GM18517 (cell line): ENCODE results near the gene ROR1.

Source experiments
- ATAC-seq: cut with Tn5 transposase; IDR thresholded peaks from one replicate; pipeline ENCODE4 v1.9.1; 2021; ENCODE audit warnings: mild to moderate bottlenecking, moderate library complexity; ENCODE audit not compliant: unreplicated experiment

ROR1 gene

DNA sequence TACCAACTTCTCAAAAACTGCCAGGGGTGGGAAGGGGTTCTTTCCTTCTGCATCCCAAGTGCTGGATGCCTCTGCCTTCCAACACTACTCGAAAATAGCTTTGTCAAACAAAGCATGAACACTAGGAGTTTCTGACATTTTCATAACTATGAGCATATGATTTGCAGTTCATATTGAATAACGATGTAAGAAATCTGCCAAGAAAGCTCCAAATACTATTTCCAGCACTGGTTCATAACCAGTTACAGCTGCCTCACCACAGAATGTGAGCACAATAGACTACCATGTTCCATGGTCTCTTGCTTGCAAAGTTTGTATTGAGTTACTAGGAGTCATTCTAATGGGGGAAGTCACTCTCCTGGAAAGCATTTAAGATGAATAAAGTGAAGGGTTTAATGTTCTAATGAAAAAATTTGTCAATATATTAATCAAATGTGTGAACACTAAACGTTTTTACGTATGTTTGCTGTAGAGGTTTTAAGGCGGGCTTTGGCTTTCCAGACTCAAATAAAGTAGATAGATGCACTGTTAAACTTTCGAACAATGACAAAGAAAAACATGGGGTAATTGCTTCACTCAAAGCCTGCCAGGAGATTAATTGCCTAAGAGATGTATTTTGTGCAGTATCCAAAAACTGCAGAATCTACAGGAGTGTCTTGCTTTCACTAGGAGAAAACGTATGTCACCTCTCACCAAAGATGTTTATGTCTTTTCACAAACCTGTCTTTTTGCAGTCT, 351.1 kb downstream of the ROR1 start:
- ATAC-seq: no peak

DNA sequence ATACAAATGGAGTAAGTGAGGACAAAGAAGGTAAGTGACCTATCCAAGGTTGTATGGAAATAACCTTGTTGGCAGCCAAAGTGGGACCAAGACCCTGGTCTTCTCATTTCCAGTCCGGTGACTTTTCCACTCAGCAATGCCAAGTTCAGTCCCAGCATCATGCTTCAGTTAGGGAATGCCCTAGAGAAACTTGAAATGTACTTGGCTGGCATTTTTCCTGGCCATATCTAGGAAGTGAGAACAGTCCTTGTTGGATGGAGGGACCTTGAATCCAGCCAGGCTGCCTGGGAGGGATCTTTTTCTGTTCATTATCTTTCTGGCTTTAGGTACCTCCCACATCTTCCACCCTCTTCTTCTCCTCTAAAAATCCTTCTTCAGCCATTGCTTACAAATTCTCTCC, 352.8 kb downstream of the ROR1 start:
- no peak for ATAC-seq

- ATAC-seq: no peak
These were observed 353.5 kb downstream of the ROR1 start for GRCh38 chr1:64127297-64127696.

DNA sequence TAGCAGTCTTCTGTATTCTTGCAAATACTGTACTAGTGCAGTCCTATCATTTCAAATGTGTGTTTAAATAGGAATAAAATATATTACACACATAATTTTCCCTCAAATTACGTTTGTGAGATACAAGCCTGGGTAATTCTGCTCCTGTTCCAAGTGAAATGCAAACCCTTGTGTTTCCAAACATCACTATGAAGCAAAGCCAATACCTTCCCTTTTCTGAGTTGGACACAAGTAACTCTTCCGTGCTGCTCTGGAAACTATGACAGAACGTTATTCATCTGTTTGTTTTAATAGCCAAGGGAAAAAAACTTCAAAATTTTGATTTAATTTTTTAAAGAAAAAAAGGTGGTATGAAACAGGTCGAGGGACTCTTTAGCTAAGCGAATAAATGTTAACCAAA, 355.9 kb downstream of the ROR1 start:
- no peak for ATAC-seq

- no peak for ATAC-seq
These were observed 357.3 kb downstream of the ROR1 start for GRCh38 chr1:64131155-64131554.

GRCh38 chr1:64133036-64133435, 359.2 kb downstream of the ROR1 start:
- no peak for ATAC-seq

- no peak for ATAC-seq
These were observed 361.8 kb downstream of the ROR1 start for GRCh38 chr1:64135462-64136223.

DNA sequence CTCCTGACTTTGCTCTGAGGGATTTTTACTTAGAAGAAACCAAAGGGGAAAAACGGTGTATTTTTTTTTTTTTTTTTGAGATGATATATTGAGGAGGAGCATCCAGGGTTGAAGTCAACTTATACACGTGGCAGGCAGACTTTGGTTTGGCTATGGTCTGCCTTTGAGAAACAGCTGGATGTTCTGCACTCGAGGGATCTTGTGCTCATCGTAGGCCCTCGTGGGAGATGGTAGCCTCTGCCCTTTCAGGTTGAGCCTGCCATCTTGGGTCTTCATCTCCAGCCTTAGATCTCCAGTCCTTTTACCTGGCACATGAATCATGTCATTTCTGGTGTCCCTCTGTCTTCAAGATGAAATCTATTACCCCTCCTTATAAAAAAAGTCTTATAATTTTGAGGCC, 362.5 kb downstream of the ROR1 start:
- ATAC-seq: no peak

DNA sequence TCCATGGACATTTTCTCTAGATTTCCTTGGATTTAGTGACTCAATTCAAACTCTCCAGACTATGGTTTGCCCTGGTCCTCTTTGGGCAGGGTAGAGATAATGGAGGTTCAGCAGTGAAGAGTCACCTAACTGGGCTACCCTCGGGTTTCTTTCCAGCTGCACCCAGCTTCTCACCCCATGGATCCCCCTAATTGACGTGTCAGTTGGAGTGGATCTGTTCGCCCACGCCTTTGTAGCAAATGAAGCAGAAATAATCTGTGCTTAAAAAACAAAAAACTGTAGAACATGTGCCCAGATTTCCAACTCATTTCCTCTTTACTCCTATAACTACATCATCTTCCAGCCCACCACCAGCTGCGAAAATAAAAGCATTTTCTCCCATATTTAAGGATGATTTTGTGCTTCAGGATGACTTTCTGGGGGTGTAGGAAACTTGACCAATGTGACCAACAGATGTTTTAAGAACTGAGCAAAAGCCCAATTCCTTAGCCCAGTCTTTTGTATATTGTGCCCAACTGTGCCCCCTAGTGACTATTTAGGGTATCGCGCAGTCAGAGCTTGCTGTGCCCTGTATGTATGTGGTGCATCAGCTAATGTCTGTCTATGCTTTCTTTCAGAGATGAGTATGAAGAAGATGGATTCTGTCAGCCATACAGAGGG, 363.1 kb downstream of the ROR1 start:
- no peak for ATAC-seq

DNA sequence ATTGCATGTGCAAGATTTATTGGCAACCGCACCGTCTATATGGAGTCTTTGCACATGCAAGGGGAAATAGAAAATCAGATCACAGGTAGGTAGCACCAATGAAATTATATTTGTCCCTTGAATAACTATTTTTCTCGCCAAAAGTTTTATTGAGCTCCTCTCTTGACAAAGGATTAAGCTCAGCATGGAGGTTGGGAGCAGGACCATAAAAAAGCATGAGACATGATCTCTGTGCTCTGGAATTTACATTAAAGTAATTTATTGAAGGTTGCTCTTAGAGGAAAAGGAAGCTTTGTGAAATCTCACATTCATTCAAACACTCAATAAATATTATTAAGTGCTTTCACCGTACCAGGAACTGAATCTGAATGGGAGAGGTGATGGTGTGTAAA, 363.6 kb downstream of the ROR1 start:
- ATAC-seq: no peak

DNA sequence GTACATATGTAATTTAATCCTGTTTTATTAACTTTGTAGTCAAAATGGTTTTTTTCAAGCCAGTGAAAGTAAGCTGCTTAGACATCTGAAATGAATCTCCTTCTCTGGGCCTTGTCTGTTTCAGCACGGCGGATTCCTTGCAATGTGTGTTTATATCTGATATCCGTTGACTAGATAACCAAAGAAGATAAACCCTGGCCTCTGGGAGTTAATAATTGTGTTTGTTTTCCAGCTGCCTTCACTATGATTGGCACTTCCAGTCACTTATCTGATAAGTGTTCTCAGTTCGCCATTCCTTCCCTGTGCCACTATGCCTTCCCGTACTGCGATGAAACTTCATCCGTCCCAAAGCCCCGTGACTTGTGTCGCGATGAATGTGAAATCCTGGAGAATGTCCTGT, 366.1 kb downstream of the ROR1 start:
- ATAC-seq: no peak

GRCh38 chr1:64140596-64140995, 366.8 kb downstream of the ROR1 start:
- no peak for ATAC-seq

GRCh38 chr1:64147045-64147724, 373.4 kb downstream of the ROR1 start:
- ATAC-seq: no peak

DNA sequence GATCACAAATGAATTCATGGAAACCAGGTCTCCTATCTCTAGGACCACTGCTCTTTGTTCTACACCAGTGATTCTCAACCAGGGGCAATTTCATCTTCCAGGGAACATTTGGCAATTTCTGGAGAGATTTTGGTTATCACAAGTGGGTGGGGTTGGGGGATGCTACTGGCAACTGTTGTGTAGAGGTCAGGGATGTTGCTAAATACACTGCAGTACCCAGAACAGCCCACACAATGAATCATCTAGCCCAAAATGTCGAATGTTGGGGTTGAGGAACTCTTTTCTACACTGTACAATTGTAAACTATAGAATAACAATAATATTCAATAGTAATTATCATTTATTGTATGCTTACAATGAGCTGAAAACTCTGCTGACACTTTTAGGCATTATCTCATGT, 373.9 kb downstream of the ROR1 start:
- ATAC-seq: no peak

DNA sequence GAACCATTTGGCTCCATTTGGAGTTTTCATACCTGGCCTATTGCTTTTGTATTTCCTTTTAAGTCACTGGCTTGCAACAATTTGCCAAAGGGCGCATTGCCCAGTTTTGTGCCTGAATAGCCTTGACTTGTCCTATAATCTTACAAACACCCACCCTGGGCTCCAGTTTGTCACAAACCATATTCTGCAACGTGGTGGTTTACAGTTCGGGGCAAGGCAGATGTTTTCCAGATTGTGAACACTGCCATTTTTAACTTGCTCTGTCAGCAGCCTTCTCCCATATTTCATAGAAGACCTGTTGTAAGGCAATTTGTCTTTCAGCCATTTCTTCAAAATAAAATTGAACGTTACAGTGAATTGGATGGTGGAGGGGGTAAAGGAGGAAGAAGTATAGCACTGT, 376.4 kb downstream of the ROR1 start:
- no peak for ATAC-seq

DNA sequence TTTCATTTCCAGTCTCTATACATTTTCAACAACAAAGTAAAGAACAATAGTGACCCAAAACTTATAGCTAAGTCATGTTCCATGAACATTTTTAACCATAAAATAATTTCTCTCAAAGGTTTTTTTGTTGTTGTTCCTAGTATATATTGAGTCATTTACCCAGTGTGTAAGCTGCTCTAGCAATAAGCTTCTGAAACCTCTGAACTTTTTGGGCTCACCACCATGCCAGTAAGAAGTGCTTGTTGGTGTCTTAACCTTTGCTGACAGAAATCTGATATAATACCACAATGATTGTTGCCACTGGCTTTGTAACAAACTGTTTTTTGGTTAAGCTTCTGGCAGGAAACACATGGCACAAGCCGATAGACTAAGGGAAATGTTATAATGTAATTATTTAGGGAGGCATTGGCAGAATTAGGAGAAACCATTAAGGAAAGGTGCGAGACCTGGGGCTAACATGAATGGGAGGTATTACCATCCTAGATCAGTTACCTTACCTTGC, 377.0 kb downstream of the ROR1 start:
- no peak for ATAC-seq

GRCh38 chr1:64155278-64155677, 381.5 kb downstream of the ROR1 start:
- ATAC-seq: no peak

GRCh38 chr1:64161357-64161941, 387.6 kb downstream of the ROR1 start:
- ATAC-seq: no peak

GRCh38 chr1:64162151-64162550, 388.3 kb downstream of the ROR1 start:
- no peak for ATAC-seq

DNA sequence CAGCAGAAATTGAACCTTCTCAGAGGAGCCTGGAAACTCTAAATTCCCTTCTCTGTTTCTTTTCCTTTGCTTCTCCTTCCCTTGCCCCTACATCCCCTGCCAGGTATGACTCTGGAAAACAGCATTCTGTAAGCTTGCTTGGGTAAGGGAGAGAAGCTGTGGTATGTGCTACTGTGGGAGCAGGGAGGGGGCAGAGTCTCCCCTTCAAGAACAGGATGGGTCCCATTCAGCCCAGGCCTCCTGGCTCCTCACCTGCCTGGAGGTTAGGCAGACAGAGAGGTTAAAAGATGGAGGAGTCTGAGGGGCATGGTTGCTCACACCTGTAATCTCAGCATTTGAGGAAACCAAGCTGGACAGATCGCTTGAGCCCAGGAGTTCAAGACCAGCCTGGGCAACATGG, 389.0 kb downstream of the ROR1 start:
- ATAC-seq: no peak

DNA sequence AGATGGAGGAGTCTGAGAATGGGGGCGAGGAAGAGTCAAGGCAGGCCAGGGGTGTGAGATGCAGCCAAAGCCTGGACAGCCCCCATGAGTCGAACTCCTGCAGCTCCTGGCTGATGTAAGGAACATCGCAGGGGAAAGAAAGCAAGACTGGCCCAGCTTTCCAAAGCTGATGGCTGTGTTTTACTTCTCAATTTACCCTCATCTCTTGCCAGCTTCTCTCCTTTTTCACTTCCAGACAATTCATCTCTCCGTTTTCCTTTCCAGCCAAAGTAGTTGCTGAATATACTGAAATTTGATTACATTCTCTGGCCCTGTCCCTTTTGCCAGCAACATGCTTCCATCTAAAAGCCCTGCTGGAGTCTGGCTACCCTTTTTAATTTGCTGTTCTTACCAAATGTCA, 389.6 kb downstream of the ROR1 start:
- ATAC-seq: no peak
